Fibroblast of lung (primary cell): ENCODE results near the gene RPL23. TPM values are rescaled to one million over a fixed set of nuclear protein-coding genes. Genes with fewer than 3 reads are reported as not detected.

Experiments
- DNase-seq, 2 donors: peaks; one replicate each; pipeline versions ENCODE4 v3.0.0 to v3.0.0-alpha.2; 2010; ENCODE audit warnings: low read depth in 2 of 2
- H2AFZ ChIP-seq: 2 replicates; pipeline ENCODE4 v1.5.1; 2012; ENCODE audit warnings: low read length, control low read depth, inconsistent platforms
- H3K27ac ChIP-seq: 2 replicates; pipeline ENCODE4 v1.5.1; 2011; ENCODE audit warnings: low read length, control low read depth; ENCODE audit not compliant: insufficient read depth
- H3K27me3 ChIP-seq: 2 replicates; pipeline ENCODE4 v1.5.1; 2011; ENCODE audit warnings: mild to moderate bottlenecking, low read length; ENCODE audit not compliant: control insufficient read depth, insufficient read depth
- H3K36me3 ChIP-seq: 2 replicates; pipeline ENCODE4 v1.5.1; 2011; ENCODE audit warnings: low read length; ENCODE audit not compliant: control insufficient read depth, insufficient read depth
- H3K4me1 ChIP-seq: 2 replicates; pipeline ENCODE4 v1.5.1; 2011; ENCODE audit warnings: low read length; ENCODE audit not compliant: control insufficient read depth, insufficient read depth; ENCODE audit errors: extremely low read depth
- H3K4me2 ChIP-seq: 2 replicates; pipeline ENCODE4 v1.5.1; 2011; ENCODE audit warnings: low read length, control low read depth; ENCODE audit not compliant: insufficient read depth; ENCODE audit errors: extremely low read depth
- H3K4me3 ChIP-seq, 4 experiments: fragments of 200-600 bp in 1 of 4; sonication (generic) in 1 of 4; replicated peaks in 1 of 4; 2 replicates each; pipeline ENCODE4 v1.5.1; 2011 to 2016; ENCODE audit warnings: low read length in 4 of 4, low read depth in 3 of 4, mild to moderate bottlenecking in 3 of 4, control low read depth in 2 of 4, inconsistent platforms in 1 of 4, mixed read lengths in 1 of 4; ENCODE audit not compliant: insufficient read depth in 1 of 4; ENCODE audit errors: control extremely low read depth in 1 of 4
- H3K79me2 ChIP-seq: 2 replicates; pipeline ENCODE4 v1.5.1; 2012; ENCODE audit warnings: mild to moderate bottlenecking, low read length, inconsistent platforms; ENCODE audit not compliant: control insufficient read depth, insufficient read depth
- H3K9ac ChIP-seq: 2 replicates; pipeline ENCODE4 v1.5.1; 2011; ENCODE audit warnings: mild to moderate bottlenecking, low read length, control low read depth; ENCODE audit not compliant: insufficient read depth
- H3K9me3 ChIP-seq: 2 replicates; pipeline ENCODE4 v1.5.1; 2012; ENCODE audit warnings: low read depth, low read length; ENCODE audit not compliant: control insufficient read depth, insufficient read depth
- H4K20me1 ChIP-seq: 2 replicates; pipeline ENCODE4 v1.5.1; 2011; ENCODE audit warnings: low read length; ENCODE audit not compliant: control insufficient read depth, insufficient read depth; ENCODE audit errors: extremely low read depth
- EZH2 ChIP-seq: IDR thresholded peaks from 2 replicates; pipeline ENCODE4 v1.5.1; 2012; ENCODE audit warnings: low read length, control low read depth, mild to moderate bottlenecking; ENCODE audit errors: missing control alignments
- polyA plus RNA-seq, 2 donors: library from polyadenylated mRNA; depleted of rRNA in 1 of 2; stranded (reverse) in 1 of 2; unstranded in 1 of 2; fragments of >200 nt; gene quantifications; 2 replicates each; pipeline ENCODE4 v1.2.1, GENCODE V29; 2011 to 2012; ENCODE audit warnings: missing spikeins in 1 of 2
- total RNA-seq: library from RNA; depleted of rRNA; stranded (reverse); fragments of >200 nt; gene quantifications from 2 replicates; pipeline ENCODE4 v1.2.1, GENCODE V29; 2014
- TF ChIP-seq, protein P1 (sequence below), 2 donors: IDR thresholded peaks in 1 of 2; conservative IDR thresholded peaks in 1 of 2; 1 replicate in 1 of 2; 2 replicates in 1 of 2; pipeline ENCODE4 v1.5.1; 2011 to 2012; ENCODE audit warnings: low read length in 2 of 2, control low read depth in 1 of 2, inconsistent platforms in 1 of 2, low read depth in 1 of 2, mild to moderate bottlenecking in 1 of 2

The RPL23 gene
- total and polyA plus RNA-seq, 2 donors (not counting 1 experiment from before 2014, with no cell fraction given) = 1,552 to 2,693 TPM

DNA sequence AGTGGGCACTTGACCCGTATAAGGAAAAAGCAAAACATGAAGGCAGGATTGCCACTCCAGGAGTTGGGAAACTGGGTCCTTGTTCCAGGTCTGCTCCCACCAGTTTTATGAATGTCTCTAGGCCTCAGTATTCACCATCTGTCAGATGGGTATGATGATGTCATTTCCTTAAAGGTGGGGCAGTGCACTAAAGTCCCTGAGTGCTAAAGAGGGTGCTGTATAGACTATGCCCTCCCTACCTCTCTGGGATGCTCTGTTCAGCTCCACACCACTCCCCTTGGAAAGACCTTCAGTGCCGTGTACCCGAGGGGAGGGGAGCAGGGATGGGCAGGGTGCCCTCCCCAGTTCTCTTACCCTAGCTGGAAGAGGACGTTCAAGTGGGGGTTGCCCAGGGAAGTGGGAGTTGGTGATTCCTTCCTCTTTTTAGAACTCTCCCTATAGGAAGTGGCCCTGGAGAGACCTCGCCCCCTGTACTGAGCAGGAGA, 18.5 kb upstream of the RPL23 start:
- H4K20me1 ChIP-seq = peaks cover 6% of the 10 kb centered on the region
- H3K4me2 ChIP-seq = peak overlapping the region; percentile 99
- H3K4me3 ChIP-seq = peak overlapping the region; percentile 79 to 99 (median 90)
- peak overlapping the region; percentile 73 for H3K27ac ChIP-seq
- no peaks in the 10 kb centered on the region for H3K27me3 ChIP-seq
- H2AFZ ChIP-seq = no peak overlapping the region
- H3K36me3 ChIP-seq = peaks cover 12% of the 10 kb centered on the region
- no peaks in the 10 kb centered on the region for H3K9me3 ChIP-seq
- H3K4me1 ChIP-seq = peaks cover 35% of the 10 kb centered on the region
- DNase-seq = no peak
- peaks cover 68% of the 10 kb centered on the region for H3K79me2 ChIP-seq
- TF ChIP-seq, protein P1, sequence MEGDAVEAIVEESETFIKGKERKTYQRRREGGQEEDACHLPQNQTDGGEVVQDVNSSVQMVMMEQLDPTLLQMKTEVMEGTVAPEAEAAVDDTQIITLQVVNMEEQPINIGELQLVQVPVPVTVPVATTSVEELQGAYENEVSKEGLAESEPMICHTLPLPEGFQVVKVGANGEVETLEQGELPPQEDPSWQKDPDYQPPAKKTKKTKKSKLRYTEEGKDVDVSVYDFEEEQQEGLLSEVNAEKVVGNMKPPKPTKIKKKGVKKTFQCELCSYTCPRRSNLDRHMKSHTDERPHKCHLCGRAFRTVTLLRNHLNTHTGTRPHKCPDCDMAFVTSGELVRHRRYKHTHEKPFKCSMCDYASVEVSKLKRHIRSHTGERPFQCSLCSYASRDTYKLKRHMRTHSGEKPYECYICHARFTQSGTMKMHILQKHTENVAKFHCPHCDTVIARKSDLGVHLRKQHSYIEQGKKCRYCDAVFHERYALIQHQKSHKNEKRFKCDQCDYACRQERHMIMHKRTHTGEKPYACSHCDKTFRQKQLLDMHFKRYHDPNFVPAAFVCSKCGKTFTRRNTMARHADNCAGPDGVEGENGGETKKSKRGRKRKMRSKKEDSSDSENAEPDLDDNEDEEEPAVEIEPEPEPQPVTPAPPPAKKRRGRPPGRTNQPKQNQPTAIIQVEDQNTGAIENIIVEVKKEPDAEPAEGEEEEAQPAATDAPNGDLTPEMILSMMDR (conservative IDR thresholded peaks at IDR 0.05 in 1 of 2, IDR thresholded peaks at IDR 0.05 in 1 of 2; ENCODE audit: low read depth in 1 of 2, low read length in 2 of 2) = no peak
- no peak for TF ChIP-seq EZH2
- peak overlapping the region; percentile 20 for H3K9ac ChIP-seq

DNA sequence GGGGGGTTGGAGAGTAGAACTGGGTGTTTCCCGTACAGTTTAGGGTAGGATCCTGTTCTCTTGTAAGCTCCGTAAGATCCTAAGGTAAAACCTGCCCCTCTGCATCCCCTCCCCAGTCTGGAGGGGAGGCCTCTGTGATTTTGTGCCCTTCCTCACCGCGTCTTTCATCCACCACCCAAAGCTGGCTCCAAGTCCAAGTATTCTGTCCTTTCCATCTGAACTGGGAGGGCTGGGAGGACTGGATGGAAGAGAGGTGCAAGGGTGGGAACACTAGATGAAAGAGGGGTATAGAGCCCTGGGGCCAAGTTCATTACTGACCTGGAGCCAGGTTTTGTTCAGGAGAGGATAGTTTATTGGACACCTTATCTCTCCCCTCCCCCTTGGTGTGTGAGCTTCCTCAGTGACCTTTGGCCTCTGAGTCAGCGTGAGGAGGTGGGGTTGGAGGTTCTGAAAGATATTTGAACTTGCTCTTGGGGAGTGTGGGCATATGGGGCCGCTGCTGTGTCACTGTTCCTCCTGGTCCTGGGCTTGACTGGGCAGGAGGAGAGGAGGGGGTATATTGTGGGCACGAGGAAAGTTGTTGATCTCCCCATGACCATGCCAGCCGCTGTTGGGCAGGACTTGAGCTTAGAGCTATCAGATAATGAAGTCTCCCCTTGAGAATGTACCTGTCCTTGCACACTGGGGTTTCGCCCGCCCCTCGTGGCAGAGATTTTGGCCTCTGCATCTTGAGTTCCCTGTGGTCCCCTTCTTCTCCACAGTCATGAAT, 17.9 kb upstream of the RPL23 start:
- H3K36me3 ChIP-seq = peaks cover 10% of the 10 kb centered on the region
- H3K27me3 ChIP-seq = no peaks in the 10 kb centered on the region
- no peaks in the 10 kb centered on the region for H3K9me3 ChIP-seq
- peaks cover 33% of the 10 kb centered on the region for H3K4me1 ChIP-seq
- peak; percentile 71 to 83 for DNase-seq
- TF ChIP-seq, protein P1 (conservative IDR thresholded peaks at IDR 0.05 in 1 of 2, IDR thresholded peaks at IDR 0.05 in 1 of 2; ENCODE audit: low read depth in 1 of 2, low read length in 2 of 2) = no peak
- no peak for TF ChIP-seq EZH2
- H3K79me2 ChIP-seq = peaks cover 63% of the 10 kb centered on the region
- H3K4me2 ChIP-seq = peak overlapping the region; percentile 99
- peaks cover 6% of the 10 kb centered on the region for H4K20me1 ChIP-seq
- H3K9ac ChIP-seq = peak overlapping the region; percentile 61
- peak overlapping the region; percentile 79 to 99 (median 90) for H3K4me3 ChIP-seq
- H3K27ac ChIP-seq = peak overlapping the region; percentile 73
- no peak overlapping the region for H2AFZ ChIP-seq

GRCh38 chr17:38870259-38871165, 17.0 kb upstream of the RPL23 start:
- Histone ChIP-seq H3K27ac (peak overlapping the region; percentile 86), H3K4me1 (peaks cover 33% of the 10 kb centered on the region), H2AFZ (no peak overlapping the region), H3K79me2 (peaks cover 55% of the 10 kb centered on the region), H3K27me3 (no peaks in the 10 kb centered on the region), H3K9me3 (no peaks in the 10 kb centered on the region), H4K20me1 (peaks cover 5% of the 10 kb centered on the region), H3K36me3 (peaks cover 10% of the 10 kb centered on the region), H3K4me2 (peak overlapping the region; percentile 99), H3K4me3 (peak overlapping the region; percentile 86 to 99 (median 96)), H3K9ac (peak overlapping the region; percentile 85)
- TF ChIP-seq, protein P1 (conservative IDR thresholded peaks at IDR 0.05 in 1 of 2, IDR thresholded peaks at IDR 0.05 in 1 of 2; ENCODE audit: low read depth in 1 of 2, low read length in 2 of 2) = no peak
- TF ChIP-seq EZH2 = no peak
- DNase-seq = peak; percentile 54 to 60
